Measurements from ENCODE around the gene IGLL1. TPM values are rescaled to one million over a fixed set of nuclear protein-coding genes. Genes with fewer than 3 reads are reported as not detected.
A peak's percentile ranks its signal among the peaks of the same experiment; 100 is the strongest.
"Not testable (repeated sequence)": the region's sequence is repeated elsewhere in the genome, so short reads cannot be mapped to it uniquely, and the experiment has no call there.

Gene IGLL1
- total RNA-seq, 1 experiment from 2014 or later = not detected

- peak; percentile 21 for DNase-seq (ENCODE audit: low read depth)
These were observed 11.2 kb upstream of the IGLL1 start for GRCh38 chr22:23591201-23591791.

GRCh38 chr22:23583836-23584235, 3.7 kb upstream of the IGLL1 start:
- DNase-seq (ENCODE audit: low read depth) = no peak

- DNase-seq (ENCODE audit: low read depth) = no peak
These were observed 3.1 kb upstream of the IGLL1 start for GRCh38 chr22:23583153-23583552.

GRCh38 chr22:23581260-23581650, 1.2 kb upstream of the IGLL1 start:
- no peak for DNase-seq (ENCODE audit: low read depth)

- DNase-seq (ENCODE audit: low read depth) = no peak
These were observed 628 bp upstream of the IGLL1 start for GRCh38 chr22:23580576-23581259.

GRCh38 chr22:23579280-23579679, 810 bp downstream of the IGLL1 start:
- DNase-seq (ENCODE audit: low read depth) = no peak

GRCh38 chr22:23578306-23578705, 1.8 kb downstream of the IGLL1 start:
- no peak for DNase-seq (ENCODE audit: low read depth)

- DNase-seq (ENCODE audit: low read depth) = no peak
These were observed 3.4 kb downstream of the IGLL1 start for GRCh38 chr22:23576681-23577080.

- DNase-seq (ENCODE audit: low read depth) = no peak
These were observed 4.5 kb downstream of the IGLL1 start for GRCh38 chr22:23575601-23576000.

- DNase-seq (ENCODE audit: low read depth) = no peak
These were observed 5.2 kb downstream of the IGLL1 start for GRCh38 chr22:23574877-23575276.

- no peak for DNase-seq (ENCODE audit: low read depth)
These were observed 5.7 kb downstream of the IGLL1 start for GRCh38 chr22:23574371-23574811.

- DNase-seq (ENCODE audit: low read depth) = not testable (repeated sequence)
These were observed 6.3 kb downstream of the IGLL1 start for GRCh38 chr22:23573701-23574235.

GRCh38 chr22:23573106-23573505, 7.0 kb downstream of the IGLL1 start:
- DNase-seq (ENCODE audit: low read depth) = not testable (repeated sequence)

- no peak for DNase-seq (ENCODE audit: low read depth)
These were observed 8.6 kb downstream of the IGLL1 start for GRCh38 chr22:23571486-23571885.

GRCh38 chr22:23570681-23571080, 9.4 kb downstream of the IGLL1 start:
- DNase-seq (ENCODE audit: low read depth) = no peak

- no peak for DNase-seq (ENCODE audit: low read depth)
These were observed 10.4 kb downstream of the IGLL1 start for GRCh38 chr22:23569716-23570115.

GRCh38 chr22:23569291-23569690, 10.8 kb downstream of the IGLL1 start:
- DNase-seq (ENCODE audit: low read depth) = no peak

GRCh38 chr22:23566705-23567475, 13.2 kb downstream of the IGLL1 start:
- no peak for DNase-seq (ENCODE audit: low read depth)

GRCh38 chr22:23565915-23566704, 14.0 kb downstream of the IGLL1 start:
- DNase-seq (ENCODE audit: low read depth) = no peak

GRCh38 chr22:23565305-23565914, 14.7 kb downstream of the IGLL1 start:
- peak; percentile 3 for DNase-seq (ENCODE audit: low read depth)

- DNase-seq (ENCODE audit: low read depth) = no peak
These were observed 15.8 kb downstream of the IGLL1 start for GRCh38 chr22:23564276-23564675.
